Keratinocyte (primary cell): ENCODE data around the gene CUEDC1. TPM values are rescaled to one million over a fixed set of nuclear protein-coding genes. Genes with fewer than 3 reads are reported as not detected.

Experiments used
- DNase-seq: peaks from one replicate; pipeline ENCODE4 v3.0.0-alpha.2; 2011; ENCODE audit warnings: low read depth, missing footprints, low spot score
- FAIRE-seq: peaks from 2 replicates; lab custom pipeline; 2011; peaks lifted over from hg19 to GRCh38; lab: Jason Lieb, UNC
- H2AFZ ChIP-seq: 2 replicates; pipeline ENCODE4 v1.6.0; 2012; ENCODE audit warnings: low read length, control low read depth, inconsistent platforms; ENCODE audit not compliant: control insufficient read depth
- H3K27ac ChIP-seq: 2 replicates; pipeline ENCODE4 v1.5.1; 2011; ENCODE audit warnings: low read length; ENCODE audit not compliant: control insufficient read depth, insufficient read depth
- H3K27me3 ChIP-seq: 3 replicates; pipeline ENCODE4 v1.6.0; 2011; ENCODE audit warnings: low read length; ENCODE audit not compliant: control insufficient read depth, insufficient read depth; ENCODE audit errors: extremely low read depth
- H3K36me3 ChIP-seq, 2 experiments: 2 replicates in 1 of 2; 3 replicates in 1 of 2; pipeline ENCODE4 v1.5.1; 2011; ENCODE audit warnings: low read length in 2 of 2, mild to moderate bottlenecking in 1 of 2; ENCODE audit not compliant: control insufficient read depth in 2 of 2, insufficient read depth in 2 of 2; ENCODE audit errors: extremely low read depth in 1 of 2
- H3K4me1 ChIP-seq: 3 replicates; pipeline ENCODE4 v1.5.1; 2011; ENCODE audit warnings: low read length; ENCODE audit not compliant: control insufficient read depth, insufficient read depth; ENCODE audit errors: extremely low read depth
- H3K4me2 ChIP-seq: 3 replicates; pipeline ENCODE4 v1.6.0; 2011; ENCODE audit warnings: low read depth, low read length; ENCODE audit not compliant: control insufficient read depth, insufficient read depth; ENCODE audit errors: extremely low read depth
- H3K4me3 ChIP-seq, 3 experiments: fragments of 200-600 bp in 1 of 3; sonication (generic) in 1 of 3; 2 replicates in 2 of 3; 3 replicates in 1 of 3; pipeline ENCODE4 v1.5.1; 2011 to 2016; ENCODE audit warnings: low read length in 3 of 3, mild to moderate bottlenecking in 3 of 3, control low read depth in 2 of 3, inconsistent platforms in 1 of 3, low read depth in 1 of 3, mixed read lengths in 1 of 3, mixed run types in 1 of 3, moderate library complexity in 1 of 3; ENCODE audit not compliant: control insufficient read depth in 2 of 3, insufficient read depth in 2 of 3; ENCODE audit errors: extremely low read depth in 1 of 3
- H3K79me2 ChIP-seq: 2 replicates; pipeline ENCODE4 v1.6.0; 2012; ENCODE audit warnings: low read length; ENCODE audit not compliant: control insufficient read depth, insufficient read depth
- H3K9ac ChIP-seq: 3 replicates; pipeline ENCODE4 v1.6.0; 2011; ENCODE audit warnings: low read length; ENCODE audit not compliant: control insufficient read depth, insufficient read depth; ENCODE audit errors: extremely low read depth
- H3K9me1 ChIP-seq: 3 replicates; pipeline ENCODE4 v1.6.0; 2011; ENCODE audit warnings: low read length; ENCODE audit not compliant: control insufficient read depth, insufficient read depth; ENCODE audit errors: extremely low read depth
- H3K9me3 ChIP-seq: 2 replicates; pipeline ENCODE4 v1.5.1; 2012; ENCODE audit warnings: low read depth, low read length; ENCODE audit not compliant: control insufficient read depth
- H4K20me1 ChIP-seq: 3 replicates; pipeline ENCODE4 v1.6.0; 2011; ENCODE audit warnings: low read length; ENCODE audit not compliant: control insufficient read depth, insufficient read depth; ENCODE audit errors: extremely low read depth
- CTCF ChIP-seq, 3 experiments: IDR thresholded peaks in 1 of 3; conservative IDR thresholded peaks in 1 of 3; optimal IDR thresholded peaks in 1 of 3; 2 replicates in 2 of 3; 3 replicates in 1 of 3; pipeline versions ENCODE3 to v1.5.1; 2011; ENCODE audit warnings: low read length in 3 of 3, mild to moderate bottlenecking in 3 of 3, moderate library complexity in 2 of 3, control low read depth in 1 of 3, inconsistent platforms in 1 of 3; ENCODE audit not compliant: insufficient read depth in 2 of 3; ENCODE audit errors: extremely low read depth in 1 of 3
- EZH2 ChIP-seq: IDR thresholded peaks from one replicate; pipeline ENCODE4 v1.6.1; 2012; ENCODE audit warnings: inconsistent platforms, mild to moderate bottlenecking, low read length, moderate library complexity
- dilution Hi-C: fragments of 300-500 bp; cut with MboI; formaldehyde crosslinking; loops from one replicate; pipeline ENCODE4 v1.7.0; 2020; ENCODE audit warnings: low sequenced_read_pairs; ENCODE audit not compliant: extremely low pct_ligation_motif_present
- polyA plus RNA-seq, 5 experiments: library from polyadenylated mRNA; depleted of rRNA in 3 of 5; stranded (reverse) in 3 of 5; stranded (forward) in 1 of 5; unstranded in 1 of 5; fragments of >200 nt; gene quantifications; 1 replicate in 1 of 5; 2 replicates in 3 of 5; 3 replicates in 1 of 5; pipeline versions ENCODE4 v1.2.1 to v1.2.3, GENCODE V29; 2011 to 2012; ENCODE audit warnings: missing spikeins in 2 of 5, low read depth in 1 of 5, low replicate concordance in 1 of 5

Gene CUEDC1
- polyA plus RNA-seq, 1 donor (not counting 4 experiments of a cell fraction or from before 2014, with no cell fraction given), result 12.9 TPM

- H3K36me3 ChIP-seq, result peaks cover 0 to 2% of the 10 kb centered on the region in 2 experiments
- dilution Hi-C loops, result no loop called here
- no peak for TF ChIP-seq EZH2
- no peak for TF ChIP-seq CTCF (optimal IDR thresholded peaks at IDR 0.05 in 1 of 3, IDR thresholded peaks at IDR 0.05 in 1 of 3, conservative IDR thresholded peaks at IDR 0.05 in 1 of 3; ENCODE audit: extremely low read depth in 1 of 3, insufficient read depth in 2 of 3, low read length in 3 of 3)
- no peak overlapping the region for H3K9ac ChIP-seq
- no peak overlapping the region for H3K4me3 ChIP-seq
- no peak overlapping the region for H2AFZ ChIP-seq
- H3K9me3 ChIP-seq, result no peaks in the 10 kb centered on the region
- no peak for DNase-seq
- H3K27me3 ChIP-seq, result no peaks in the 10 kb centered on the region
- H3K9me1 ChIP-seq, result peaks cover 2% of the 10 kb centered on the region
- H4K20me1 ChIP-seq, result no peaks in the 10 kb centered on the region
- no peak for FAIRE-seq
- no peak overlapping the region for H3K27ac ChIP-seq
- H3K4me2 ChIP-seq, result no peak overlapping the region
- H3K79me2 ChIP-seq, result peaks cover 5% of the 10 kb centered on the region
- H3K4me1 ChIP-seq, result peaks cover 15% of the 10 kb centered on the region
Measured at GRCh38 chr17:57929386-57929785, 25.8 kb downstream of the CUEDC1 start.

GRCh38 chr17:57928928-57929327, 26.3 kb downstream of the CUEDC1 start:
- H4K20me1 ChIP-seq, result no peaks in the 10 kb centered on the region
- dilution Hi-C loops, result no loop called here
- no peak overlapping the region for H2AFZ ChIP-seq
- H3K36me3 ChIP-seq, result peaks cover 0 to 2% of the 10 kb centered on the region in 2 experiments
- H3K9ac ChIP-seq, result no peak overlapping the region
- peaks cover 2% of the 10 kb centered on the region for H3K9me1 ChIP-seq
- H3K9me3 ChIP-seq, result no peaks in the 10 kb centered on the region
- FAIRE-seq (no peak), DNase-seq (no peak)
- peaks cover 5% of the 10 kb centered on the region for H3K79me2 ChIP-seq
- H3K27me3 ChIP-seq, result no peaks in the 10 kb centered on the region
- peaks cover 15% of the 10 kb centered on the region for H3K4me1 ChIP-seq
- TF ChIP-seq CTCF (optimal IDR thresholded peaks at IDR 0.05 in 1 of 3, IDR thresholded peaks at IDR 0.05 in 1 of 3, conservative IDR thresholded peaks at IDR 0.05 in 1 of 3; ENCODE audit: extremely low read depth in 1 of 3, insufficient read depth in 2 of 3, low read length in 3 of 3) (no peak), EZH2 (no peak)
- no peak overlapping the region for H3K4me3 ChIP-seq
- H3K27ac ChIP-seq, result no peak overlapping the region
- no peak overlapping the region for H3K4me2 ChIP-seq
